Stimulated activated CD8-positive, alpha-beta memory T cell treated with anti-CD3 and anti-CD28 coated beads, Interleukin-7, amount 100 ng/mL, for 24 hours (primary cell): ENCODE measurements around the gene HASPIN.

Experiments
- DNase-seq: peaks from one replicate; pipeline ENCODE4 v3.0.0-alpha.2; 2020; ENCODE audit warnings: low read depth

Gene HASPIN

DNA sequence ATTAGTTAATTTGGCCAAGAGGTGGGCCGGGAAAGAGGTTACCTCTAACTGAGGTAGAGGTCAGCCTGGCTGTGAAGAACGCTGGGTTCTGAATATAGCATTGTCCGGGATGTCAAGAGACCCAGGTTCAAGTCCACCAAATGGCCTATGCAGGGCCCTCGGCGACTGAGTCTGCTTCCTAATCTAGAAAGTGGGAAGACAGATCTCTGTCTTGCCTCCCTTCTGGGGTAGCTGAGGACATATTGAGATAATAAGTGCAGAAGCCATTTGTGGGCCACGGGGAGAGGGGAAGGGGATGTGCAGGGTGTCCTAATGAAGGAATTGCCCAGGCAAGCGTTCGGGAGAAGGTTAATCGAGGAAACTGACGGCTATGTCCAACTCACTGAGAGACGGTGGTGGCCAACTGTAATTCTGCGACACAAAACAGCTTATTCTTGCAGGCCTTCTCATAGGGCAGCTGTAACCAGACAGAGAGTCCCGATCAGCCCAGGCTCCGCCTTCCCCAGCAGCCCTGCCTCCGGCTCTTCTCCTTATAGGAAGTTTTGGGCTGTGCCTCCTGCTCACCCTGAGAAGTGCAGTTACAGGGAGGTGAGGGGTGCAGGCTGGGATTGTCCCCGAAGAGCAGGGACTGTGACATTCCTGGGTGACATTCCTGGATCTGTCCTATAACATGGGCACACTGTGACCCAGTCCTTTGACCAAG, 15.9 kb downstream of the HASPIN start:
- DNase-seq, result no peak

GRCh38 chr17:3740611-3741073, 16.9 kb downstream of the HASPIN start:
- DNase-seq, result no peak

GRCh38 chr17:3744014-3744413, 20.3 kb downstream of the HASPIN start:
- DNase-seq, result no peak

- DNase-seq, result no peak
Observed at GRCh38 chr17:3745071-3745470, 21.4 kb downstream of the HASPIN start.

- DNase-seq, result no peak
Observed at GRCh38 chr17:3747805-3748204, 24.1 kb downstream of the HASPIN start.

DNA sequence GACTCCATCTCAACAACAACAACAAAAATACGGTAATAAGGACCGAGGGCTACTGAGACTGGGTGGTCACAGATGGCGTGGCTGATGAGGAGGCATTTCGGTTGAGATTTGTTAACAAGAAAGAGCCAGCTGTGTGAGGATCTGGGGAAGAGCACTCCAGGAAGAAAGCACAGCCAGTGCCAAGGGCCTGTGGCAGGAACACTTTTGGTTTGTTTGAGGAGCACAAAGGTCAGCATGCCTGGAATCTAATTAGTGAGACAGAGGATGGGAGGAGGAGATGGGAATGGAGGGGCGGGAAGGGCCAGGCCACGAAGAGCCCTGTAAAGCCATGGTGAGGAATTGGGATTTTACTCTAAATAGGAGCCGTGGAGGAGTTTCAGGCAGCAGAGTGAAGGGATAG, 24.9 kb downstream of the HASPIN start:
- no peak for DNase-seq

DNA sequence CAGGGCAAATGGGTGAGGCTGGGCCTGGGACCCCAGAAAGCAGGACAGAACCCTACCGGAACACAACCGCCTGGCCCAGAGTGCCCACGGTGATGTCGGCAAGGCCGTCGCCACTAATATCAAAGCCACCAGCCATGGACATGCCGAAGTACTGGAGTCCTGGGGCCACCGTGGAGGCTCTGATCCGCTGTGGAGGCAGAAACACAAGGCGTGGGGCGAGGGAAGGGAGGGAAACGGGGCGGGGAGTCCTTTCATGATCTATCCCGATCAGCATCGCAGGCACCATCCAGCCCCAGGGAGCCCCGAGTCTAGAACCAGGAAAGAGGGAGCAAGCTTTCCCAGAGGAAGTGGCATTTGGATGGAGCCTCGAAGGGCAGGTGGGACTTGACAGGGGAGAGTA, 26.6 kb downstream of the HASPIN start:
- DNase-seq, result no peak

DNA sequence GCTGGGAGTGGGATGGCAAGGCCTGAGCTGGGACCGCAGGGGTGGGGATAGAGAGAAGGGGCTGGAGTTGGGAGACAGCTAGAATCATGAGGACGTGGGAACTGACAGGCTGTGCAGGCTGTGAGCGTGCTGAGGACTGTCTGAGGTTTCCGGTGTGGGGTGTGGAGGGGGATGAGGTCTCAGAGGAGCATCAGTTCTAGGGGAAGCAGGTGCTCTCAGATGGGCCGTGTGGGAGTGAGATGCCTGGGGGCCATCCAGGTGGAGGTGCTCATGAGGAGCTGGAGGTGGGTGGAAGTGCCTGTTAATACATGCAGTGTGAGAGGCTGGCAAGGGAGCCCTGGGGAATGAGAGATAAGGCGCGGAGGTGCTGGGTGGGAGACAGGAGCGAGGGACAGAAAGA, 27.2 kb downstream of the HASPIN start:
- DNase-seq, result no peak

DNA sequence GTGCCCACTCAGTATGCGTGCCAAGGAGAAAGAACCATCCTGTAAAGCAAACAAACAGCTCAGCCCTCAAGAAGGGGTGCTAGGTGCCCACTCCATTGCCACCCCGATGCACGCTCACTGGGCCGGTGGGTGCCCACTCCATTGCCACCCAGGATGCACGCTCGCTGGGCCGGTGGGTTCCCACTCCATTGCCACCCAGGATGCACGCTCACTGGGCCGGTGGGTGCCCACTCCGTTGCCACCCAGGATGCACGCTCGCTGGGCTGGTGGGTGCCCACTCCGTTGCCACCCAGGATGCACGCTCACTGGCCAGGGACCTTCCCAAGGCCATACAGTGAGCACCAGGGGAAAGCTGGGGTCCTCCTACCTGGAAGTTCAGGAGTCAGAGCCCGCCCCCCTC, 28.1 kb downstream of the HASPIN start:
- DNase-seq, result no peak

GRCh38 chr17:3753624-3754023, 29.9 kb downstream of the HASPIN start:
- DNase-seq, result no peak

DNA sequence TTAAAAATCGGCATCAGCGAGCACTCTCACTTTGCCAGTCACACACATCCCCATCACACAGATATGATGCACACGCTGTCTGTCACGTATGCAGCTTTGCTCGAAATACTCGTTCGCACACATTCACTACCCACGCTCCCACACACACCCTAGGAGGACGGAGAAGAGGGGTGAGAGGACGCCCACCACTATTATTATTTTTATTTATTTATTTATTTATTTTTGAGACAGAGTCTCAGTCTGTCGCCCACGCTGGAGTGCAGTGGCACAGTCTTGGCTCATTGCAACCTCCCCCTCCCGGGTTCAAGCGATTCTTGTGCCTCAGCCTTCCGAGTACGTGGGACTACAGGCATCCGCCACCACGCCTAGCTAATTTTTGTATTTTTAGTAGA, 30.4 kb downstream of the HASPIN start:
- DNase-seq, result no peak

DNA sequence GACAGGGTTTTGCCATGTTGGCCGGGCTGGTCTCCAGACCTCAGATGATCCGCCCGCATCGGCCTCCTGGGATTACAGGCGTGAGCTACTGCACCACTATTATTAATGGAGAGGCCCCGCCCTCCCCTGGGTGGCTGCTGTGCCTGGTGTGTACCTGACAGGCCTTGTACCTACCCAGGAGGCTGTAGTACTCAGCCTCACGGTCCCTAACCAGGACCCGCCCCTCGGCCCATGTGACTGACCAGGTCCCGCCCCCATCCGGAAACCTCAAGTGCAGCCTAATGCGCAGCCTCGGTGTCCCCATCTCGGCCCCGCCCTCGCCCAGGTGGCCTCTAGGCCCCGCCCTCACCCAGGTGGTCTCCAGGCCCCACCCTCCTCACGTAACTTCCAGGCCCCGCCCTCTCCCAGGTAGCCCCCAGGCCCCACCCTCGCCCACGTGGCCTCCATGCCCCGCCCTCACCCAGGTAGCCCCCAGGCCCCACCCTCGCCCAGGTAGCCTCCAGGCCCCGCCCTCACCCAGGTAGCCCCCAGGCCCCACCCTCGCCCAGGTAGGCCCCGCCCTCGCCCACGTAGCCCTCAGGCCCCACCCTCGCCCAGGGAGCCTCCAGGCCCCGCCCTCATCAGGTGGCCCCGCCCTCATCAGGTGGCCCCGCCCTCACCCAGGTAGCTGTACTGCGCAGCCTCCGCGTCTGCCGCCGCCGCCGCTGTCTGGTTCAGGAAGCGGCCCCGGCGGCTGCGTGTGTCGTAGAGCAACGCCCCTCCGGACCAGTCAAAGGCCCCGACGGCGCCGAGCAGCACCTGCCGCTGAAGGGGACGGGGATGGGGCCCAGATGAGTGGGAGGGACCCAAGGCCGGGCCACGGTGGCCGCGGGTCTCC, 31.0 kb downstream of the HASPIN start:
- no peak for DNase-seq

GRCh38 chr17:3755335-3756030, 31.8 kb downstream of the HASPIN start:
- DNase-seq, result no peak

DNA sequence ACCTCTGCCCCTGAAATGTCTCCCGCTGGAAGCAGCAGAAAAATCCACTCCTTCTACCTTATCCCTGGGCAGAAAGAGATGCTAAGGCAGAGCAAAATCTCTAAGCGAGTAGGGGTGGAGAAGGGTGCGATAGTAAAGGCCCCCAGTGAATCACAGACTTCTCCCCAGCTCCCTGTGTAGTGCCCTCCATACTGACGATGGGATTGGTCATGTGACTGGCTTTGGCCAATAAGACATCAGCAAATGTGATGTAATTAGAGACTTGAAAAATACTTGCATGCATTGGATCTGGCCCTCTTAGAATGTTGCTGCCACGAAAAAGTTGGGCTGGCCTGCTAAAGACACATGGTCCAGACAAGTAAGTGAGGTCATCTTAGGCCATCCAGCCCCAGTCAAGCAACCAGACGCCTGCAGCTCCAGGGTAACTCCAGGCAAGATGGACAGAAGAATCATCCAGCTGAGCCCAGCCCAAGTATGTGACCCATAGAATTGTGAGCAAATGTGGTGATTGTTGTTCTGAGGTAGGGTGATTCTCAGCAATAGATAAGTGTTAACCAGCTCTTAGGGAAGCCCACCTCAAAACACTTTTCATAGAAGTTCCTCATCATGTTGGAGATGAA, 36.0 kb downstream of the HASPIN start:
- no peak for DNase-seq

DNA sequence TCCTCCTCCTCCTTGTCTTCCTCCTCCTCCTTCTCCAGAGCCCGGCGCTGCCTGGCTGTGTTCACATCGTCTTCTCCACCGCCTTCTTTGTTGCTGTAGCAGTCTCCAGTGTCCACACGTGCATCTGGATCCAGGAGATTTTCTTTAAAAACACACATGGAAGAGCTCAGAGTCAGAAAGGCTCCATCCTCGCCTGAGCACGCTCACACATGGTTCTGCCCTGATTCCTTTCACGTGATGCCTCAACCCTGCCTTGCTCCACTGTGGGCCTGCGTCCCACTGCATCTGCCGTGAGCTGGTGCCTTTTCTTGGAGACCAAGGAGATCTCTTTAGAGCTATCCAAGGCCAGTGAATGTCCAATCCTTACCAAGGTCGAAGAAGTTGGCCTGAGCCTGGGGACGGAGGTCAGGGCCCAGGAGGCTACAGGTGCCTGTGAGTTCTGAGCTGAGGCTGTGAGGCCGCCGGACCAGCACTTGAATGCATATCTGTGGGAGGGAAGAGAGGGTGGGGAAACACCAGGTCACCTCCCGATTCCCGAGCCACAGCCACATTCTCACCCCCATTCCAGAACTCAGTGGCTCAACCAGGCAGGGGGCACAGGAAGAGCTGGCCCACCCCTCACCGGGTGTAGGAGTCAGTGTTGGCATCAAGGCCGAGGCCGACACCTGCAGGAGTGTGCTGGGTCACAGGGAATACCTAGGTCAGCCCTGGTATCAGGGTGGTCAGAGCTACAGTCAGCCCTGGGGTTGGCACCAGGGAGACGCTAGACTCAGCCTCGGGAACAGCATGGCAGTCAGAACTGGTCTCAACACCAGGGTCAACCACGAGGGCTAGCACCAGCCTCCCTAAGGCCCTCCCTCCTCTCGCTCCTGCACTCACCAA, 37.6 kb downstream of the HASPIN start:
- no peak for DNase-seq

GRCh38 chr17:3761918-3762380, 38.2 kb downstream of the HASPIN start:
- DNase-seq, result no peak

DNA sequence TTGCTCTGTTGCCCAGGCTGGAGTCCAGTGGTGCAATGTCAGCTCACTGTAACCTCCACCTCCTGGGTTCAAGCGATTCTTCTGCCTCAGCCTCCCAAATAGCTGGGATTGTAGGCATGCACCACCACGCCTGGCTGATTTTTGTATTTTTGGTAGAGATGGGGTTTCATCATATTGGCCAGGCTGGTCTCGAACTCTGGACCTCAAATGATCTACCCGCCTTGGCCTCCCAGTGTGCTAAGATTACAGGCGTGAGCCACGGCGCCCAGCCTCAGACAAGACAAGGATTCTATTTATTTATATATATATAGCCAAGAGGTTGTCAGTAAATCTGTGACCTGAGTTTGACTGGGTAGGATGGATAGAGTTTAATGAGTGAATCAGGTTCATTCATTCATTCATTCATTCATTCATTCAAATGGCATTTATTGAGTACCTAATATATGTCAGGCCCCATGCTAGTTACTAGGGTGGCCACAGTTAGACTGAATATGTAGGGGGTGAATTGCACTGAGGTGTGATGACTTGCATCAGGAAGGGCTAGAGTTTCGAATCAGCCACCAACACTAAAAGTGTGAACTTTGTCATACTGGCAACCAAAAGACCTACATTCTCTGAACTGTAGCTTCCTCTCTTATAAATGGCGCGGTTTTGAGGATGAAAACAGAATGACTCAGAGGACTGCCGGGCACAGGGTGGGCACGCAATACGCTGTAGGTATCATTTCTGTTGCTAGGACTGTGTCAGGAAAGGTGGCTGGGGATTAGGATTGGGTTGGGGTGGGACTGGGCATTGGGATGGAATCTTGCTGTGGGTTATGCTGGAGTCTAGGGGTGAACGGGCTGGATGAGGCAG, 39.4 kb downstream of the HASPIN start:
- no peak for DNase-seq

- DNase-seq, result no peak
Observed at GRCh38 chr17:3763777-3764170, 40.1 kb downstream of the HASPIN start.

- DNase-seq, result no peak
Observed at GRCh38 chr17:3765981-3766380, 42.3 kb downstream of the HASPIN start.

DNA sequence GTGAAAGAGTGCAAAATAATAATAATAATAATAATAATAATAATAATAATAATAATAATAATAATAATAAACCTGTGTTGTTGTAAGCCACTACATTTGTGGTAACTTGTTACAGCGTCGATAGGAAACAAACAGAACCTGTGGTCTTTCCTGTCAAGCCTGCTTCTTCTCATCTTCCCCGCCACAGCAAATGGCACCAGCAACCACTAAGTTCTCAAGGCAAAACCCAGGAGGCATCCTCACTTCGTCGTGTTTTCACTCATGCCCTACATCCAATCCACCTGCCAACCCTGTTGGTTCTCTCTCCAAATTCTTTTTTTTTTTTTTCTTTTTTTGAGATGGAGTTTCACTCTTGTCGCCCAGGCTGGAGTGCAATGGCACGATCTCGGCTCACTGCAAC, 43.1 kb downstream of the HASPIN start:
- DNase-seq, result no peak
